Measurements from ENCODE around the gene WDR74. TPM values are rescaled to one million over a fixed set of nuclear protein-coding genes. Genes with fewer than 3 reads are reported as not detected.

The WDR74 gene
- total and polyA plus RNA-seq, 2 of the 13 experiments (the other 11 are each of a cell fraction or from before 2014, with no cell fraction given): 77.0 to 83.3 TPM

GRCh38 chr11:62842171-62842741, 2.9 kb upstream of the WDR74 start (continued):
- no peak for TF ChIP-seq ZNF704 (CRISPR knock-in tag; IDR thresholded peaks at IDR 0.05; ENCODE audit: borderline replicate concordance)
- TF ChIP-seq, protein P1, sequence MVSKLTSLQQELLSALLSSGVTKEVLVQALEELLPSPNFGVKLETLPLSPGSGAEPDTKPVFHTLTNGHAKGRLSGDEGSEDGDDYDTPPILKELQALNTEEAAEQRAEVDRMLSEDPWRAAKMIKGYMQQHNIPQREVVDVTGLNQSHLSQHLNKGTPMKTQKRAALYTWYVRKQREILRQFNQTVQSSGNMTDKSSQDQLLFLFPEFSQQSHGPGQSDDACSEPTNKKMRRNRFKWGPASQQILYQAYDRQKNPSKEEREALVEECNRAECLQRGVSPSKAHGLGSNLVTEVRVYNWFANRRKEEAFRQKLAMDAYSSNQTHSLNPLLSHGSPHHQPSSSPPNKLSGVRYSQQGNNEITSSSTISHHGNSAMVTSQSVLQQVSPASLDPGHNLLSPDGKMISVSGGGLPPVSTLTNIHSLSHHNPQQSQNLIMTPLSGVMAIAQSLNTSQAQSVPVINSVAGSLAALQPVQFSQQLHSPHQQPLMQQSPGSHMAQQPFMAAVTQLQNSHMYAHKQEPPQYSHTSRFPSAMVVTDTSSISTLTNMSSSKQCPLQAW (CRISPR knock-in tag; IDR thresholded peaks at IDR 0.05): peak; percentile 50
- TF ChIP-seq NR3C1 (CRISPR knock-in tag; IDR thresholded peaks at IDR 0.05): no peak
- no peak for TF ChIP-seq MAFG (CRISPR knock-in tag; IDR thresholded peaks at IDR 0.05)
- peak; percentile 27 to 41; a peak in 2 of 4 replicates for TF ChIP-seq POLR2A (IDR thresholded peaks at IDR 0.05; ENCODE audit: insufficient read depth in 1 of 2, low read depth in 2 of 2, low read length in 2 of 2)
- no peak for TF ChIP-seq ZNF766 (CRISPR knock-in tag; IDR thresholded peaks at IDR 0.05; ENCODE audit: borderline replicate concordance)
- TF ChIP-seq CCDC6 (CRISPR knock-in tag; IDR thresholded peaks at IDR 0.05): no peak
- no peak for TF ChIP-seq EED (CRISPR knock-in tag; IDR thresholded peaks at IDR 0.05)
- TF ChIP-seq RAD51 (IDR thresholded peaks at IDR 0.05; ENCODE audit: borderline replicate concordance): no peak
- peak; percentile 34; the same call in 1 of the 2 replicates for TF ChIP-seq ZNF556 (CRISPR knock-in tag; IDR thresholded peaks at IDR 0.05; ENCODE audit: borderline replicate concordance)
- peak; percentile 26 for TF ChIP-seq AGO2 (optimal IDR thresholded peaks at IDR 0.05; ENCODE audit: low read depth, low read length)
- TF ChIP-seq TCF7 (IDR thresholded peaks at IDR 0.05; ENCODE audit: low read depth): no peak
- no peak for TF ChIP-seq ZNF101 (CRISPR knock-in tag; IDR thresholded peaks at IDR 0.05; ENCODE audit: borderline replicate concordance, low read depth)
- TF ChIP-seq ZNF274 (CRISPR knock-in tag; IDR thresholded peaks at IDR 0.05): 0 out of 2 replicates have a peak, but pooled peaks have one; percentile 40
- peak; percentile 34; the same call in 1 of the 2 replicates for TF ChIP-seq PHF20 (CRISPR knock-in tag; IDR thresholded peaks at IDR 0.05)
- no peak for TF ChIP-seq RBM22 (optimal IDR thresholded peaks at IDR 0.05; ENCODE audit: low read length)
- TF ChIP-seq STAG1 (CRISPR knock-in tag; IDR thresholded peaks at IDR 0.05): no peak
- TF ChIP-seq MIXL1 (CRISPR knock-in tag; IDR thresholded peaks at IDR 0.05): no peak
- TF ChIP-seq MYC (CRISPR knock-in tag; IDR thresholded peaks at IDR 0.05; ENCODE audit: borderline replicate concordance): 0 out of 2 replicates have a peak, but pooled peaks have one; percentile 16
- TF ChIP-seq ZFP41 (CRISPR knock-in tag; IDR thresholded peaks at IDR 0.05; ENCODE audit: borderline replicate concordance): no peak
- peak; percentile 86; the same call in 1 of the 2 replicates for TF ChIP-seq ZNF501 (CRISPR knock-in tag; IDR thresholded peaks at IDR 0.05)
- TF ChIP-seq HNF1A (IDR thresholded peaks at IDR 0.05; ENCODE audit: low read depth): no peak
- no peak for TF ChIP-seq HNF1A (CRISPR knock-in tag; IDR thresholded peaks at IDR 0.05; ENCODE audit: borderline replicate concordance)
- TF ChIP-seq ADNP (CRISPR knock-in tag; IDR thresholded peaks at IDR 0.05): no peak
- TF ChIP-seq ZFP37 (CRISPR knock-in tag; IDR thresholded peaks at IDR 0.05; ENCODE audit: borderline replicate concordance): no peak
- no peak for TF ChIP-seq ARNTL (CRISPR knock-in tag; IDR thresholded peaks at IDR 0.05)

Data from HepG2 (cell line).